GM12801 (cell line): ENCODE measurements around the gene MSL2.

ENCODE experiments used
- CTCF ChIP-seq: IDR thresholded peaks from one replicate; pipeline ENCODE4 v1.5.1; 2011; ENCODE audit warnings: control low read depth; ENCODE audit not compliant: insufficient read length; ENCODE audit errors: extremely low read depth

The MSL2 gene

DNA sequence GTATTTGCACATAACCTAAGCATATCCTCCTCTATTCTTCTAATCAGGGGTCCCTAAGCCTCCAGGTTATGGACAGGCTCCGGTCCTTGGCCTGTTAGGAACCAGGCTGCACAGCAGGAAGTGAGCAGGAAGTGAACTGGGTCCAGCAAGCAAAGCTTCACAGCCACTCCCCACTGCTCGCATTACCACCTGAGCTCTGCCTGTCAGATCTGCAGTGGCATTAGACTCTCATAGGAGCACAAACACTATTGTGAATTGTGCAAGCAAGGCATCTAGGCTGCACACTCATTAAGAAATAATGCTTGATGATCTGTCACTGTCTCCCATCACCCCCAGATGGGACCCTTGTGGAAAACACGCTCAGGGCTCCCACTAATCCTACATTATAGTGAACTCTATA is 9.8 kb downstream of the MSL2 start:
- TF ChIP-seq CTCF, result no peak

GRCh38 chr3:136184703-136185102 is 11.4 kb downstream of the MSL2 start:
- no peak for TF ChIP-seq CTCF

GRCh38 chr3:136181741-136182140 is 14.4 kb downstream of the MSL2 start:
- TF ChIP-seq CTCF, result no peak

- TF ChIP-seq CTCF, result no peak
These were observed 18.3 kb downstream of the MSL2 start for GRCh38 chr3:136177876-136178275.

DNA sequence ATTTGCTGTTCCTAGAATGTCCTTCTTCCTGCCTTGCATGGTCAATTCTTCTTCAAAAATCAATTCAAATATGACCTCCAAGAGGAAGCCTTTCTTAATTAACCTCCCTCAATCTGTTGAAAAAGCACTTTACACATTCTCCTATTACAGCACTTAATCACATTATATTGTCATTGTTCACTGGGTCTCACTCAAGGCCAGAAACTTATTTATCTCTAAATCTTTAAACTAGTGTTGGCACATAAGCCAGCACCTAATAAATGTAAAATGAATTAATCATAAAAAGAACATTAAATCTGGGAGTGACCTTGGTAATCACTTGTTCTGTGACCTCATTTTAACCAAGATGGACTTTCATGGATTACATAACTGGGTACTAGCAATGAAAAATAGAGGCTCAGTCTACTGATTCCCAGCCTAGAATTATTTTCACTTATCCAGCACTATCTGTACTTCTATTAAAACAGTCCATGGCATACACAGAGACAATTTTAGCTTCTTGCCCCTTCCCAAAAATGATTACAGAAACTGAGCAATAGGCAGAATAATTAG is 22.1 kb downstream of the MSL2 start:
- no peak for TF ChIP-seq CTCF

- no peak for TF ChIP-seq CTCF
These were observed 25.0 kb downstream of the MSL2 start for GRCh38 chr3:136171097-136171542.

DNA sequence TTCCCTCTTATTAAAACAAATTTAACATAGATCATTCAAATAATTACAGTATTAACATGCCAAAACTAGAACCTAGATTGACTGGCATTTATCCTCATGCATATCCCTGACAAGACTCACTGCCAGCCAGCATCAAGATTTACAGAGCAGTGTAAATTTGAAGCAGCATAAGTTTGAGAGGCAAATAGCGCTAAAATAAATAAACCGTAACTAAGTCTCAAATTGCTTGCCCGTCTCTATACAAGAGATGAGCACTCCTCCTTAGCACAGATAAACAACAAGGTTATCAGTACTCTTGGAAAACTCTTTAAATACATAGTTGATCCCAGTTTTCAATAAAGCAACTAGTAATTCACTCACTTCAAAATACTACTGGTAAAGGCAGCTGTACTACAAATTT is 29.6 kb downstream of the MSL2 start:
- TF ChIP-seq CTCF, result no peak
